Spleen (tissue), 11 donors: Measurements from ENCODE around the gene MED12. TPM values are rescaled to one million over a fixed set of nuclear protein-coding genes. Genes with fewer than 3 reads are reported as not detected.

Experiments
- DNase-seq: peaks from one replicate; pipeline ENCODE4 v3.0.0-alpha.2; 2020
- H3K27ac ChIP-seq, 8 donors: fragments of 200-600 bp; sonication (generic) in 7 of 8; 1 replicate in 4 of 8; 2 replicates in 4 of 8; pipeline versions ENCODE4 v1.5.0 to v1.8.0; 2016 to 2021; ENCODE audit warnings: inconsistent platforms in 4 of 8, mild to moderate bottlenecking in 4 of 8, moderate library complexity in 1 of 8
- H3K27me3 ChIP-seq, 7 donors: fragments of 200-600 bp; sonication (generic) in 6 of 7; replicated peaks in 1 of 7; 1 replicate in 4 of 7; 2 replicates in 3 of 7; pipeline versions ENCODE4 v1.5.0 to v1.8.0; 2016 to 2021; ENCODE audit warnings: inconsistent platforms in 3 of 7, mild to moderate bottlenecking in 1 of 7
- H3K36me3 ChIP-seq, 6 donors: fragments of 200-600 bp; sonication (generic) in 5 of 6; 1 replicate in 4 of 6; 2 replicates in 2 of 6; pipeline versions ENCODE4 v1.5.0 to v1.8.0; 2016 to 2021; ENCODE audit warnings: inconsistent platforms in 2 of 6
- H3K4me1 ChIP-seq, 6 donors: fragments of 200-600 bp; sonication (generic) in 5 of 6; 1 replicate in 3 of 6; 2 replicates in 3 of 6; pipeline versions ENCODE4 v1.5.0 to v1.8.0; 2016 to 2021; ENCODE audit warnings: inconsistent platforms in 3 of 6
- H3K4me3 ChIP-seq, 8 donors: fragments of 200-600 bp; sonication (generic) in 7 of 8; 1 replicate in 4 of 8; 2 replicates in 4 of 8; pipeline versions ENCODE4 v1.5.0 to v1.8.0; 2016 to 2021; ENCODE audit warnings: inconsistent platforms in 4 of 8, mild to moderate bottlenecking in 4 of 8, moderate library complexity in 2 of 8
- H3K9me3 ChIP-seq, 8 donors: fragments of 200-600 bp; sonication (generic) in 7 of 8; 1 replicate in 4 of 8; 2 replicates in 4 of 8; pipeline versions ENCODE4 v1.5.0 to v1.8.0; 2016 to 2021; ENCODE audit warnings: inconsistent platforms in 4 of 8
- POLR2A ChIP-seq, 3 donors: fragments of 450-650 bp; IDR thresholded peaks; one replicate each; pipeline ENCODE4 v1.5.1; 2017; ENCODE audit warnings: antibody characterized with exemption in 3 of 3, mild to moderate bottlenecking in 1 of 3
- POLR2AphosphoS5 ChIP-seq, 3 donors: sonication (generic); formaldehyde crosslinking; IDR thresholded peaks; one replicate each; pipeline ENCODE4 v1.5.1; 2017; ENCODE audit warnings: antibody characterized with exemption in 3 of 3
- WGBS, 5 donors: extraction: QIAGEN DNeasy Blood & Tissue Kit in 3 of 5; methylation state at CpG; one replicate each; pipeline versions ENCODE4 v1.1.5 to v1.1.7; 2013 to 2018; 5-methylcytosine and 5-hydroxymethylcytosine counted together
- intact Hi-C: fragments of 100-400 bp; cut with DNase I; formaldehyde crosslinking; loops from one replicate; pipeline ENCODE4 v1.15.0; 2023; ENCODE audit warnings: low total_unique reads
- polyA plus RNA-seq, 3 donors: library from polyadenylated mRNA; stranded (reverse); fragments of 200-250 nt; gene quantifications; one replicate each; pipeline ENCODE4 v1.2.1, GENCODE V29; 2013
- total RNA-seq, 7 donors: library from RNA; depleted of rRNA in 3 of 7; stranded (reverse); fragments of >200 nt in 3 of 7; fragmentation: NEBNext Ultra II Directional in 4 of 7; extraction: Animal tissue kit (Norgen Biotek cat#: 25700) in 4 of 7; gene quantifications; one replicate each; pipeline versions ENCODE4 v1.1.0 to v1.2.1, GENCODE V29; 2016 to 2021
- TF ChIP-seq, protein P1 (sequence below), 11 experiments: fragments of 200-600 bp in 7 of 11; fragments of 450-650 bp in 4 of 11; sonication (generic) in 4 of 11; IDR thresholded peaks in 8 of 11; conservative IDR thresholded peaks in 3 of 11; 1 replicate in 7 of 11; 2 replicates in 4 of 11; pipeline versions ENCODE4 v1.4.0 to v1.8.0; 2016 to 2021; ENCODE audit warnings: antibody characterized with exemption in 11 of 11, inconsistent platforms in 4 of 11, mild to moderate bottlenecking in 1 of 11
- donor health status: healthy with polysubstance abuse.
- donor health status: DM: no; HTN: no; CAD: no; lungs with moderate emphysema.
- donor health status: DM: no; HTN: no; CAD: no.
- donor health status: Bipolar disorder and iron deficiency.
- donor health status: healthy.
- donor health status: DM: no; HTN: no; CAD: no.
- donor health status: DM: yes; HTN: yes; CAD: no.

The MED12 gene
- total and polyA plus RNA-seq, 10 donors = 5.2 to 151 (median 96.9) TPM

- Histone ChIP-seq H3K27ac (no peak overlapping the region), H3K27me3 (no peaks in the 10 kb centered on the region), H3K4me1 (no peaks in the 10 kb centered on the region), H3K36me3 (peaks cover 0 to 18% (median 0%) of the 10 kb centered on the region in 6 donors), H3K9me3 (no peaks in the 10 kb centered on the region), H3K4me3 (no peak overlapping the region)
- TF ChIP-seq POLR2A (IDR thresholded peaks at IDR 0.05) (no peak), POLR2AphosphoS5 (IDR thresholded peaks at IDR 0.05) (no peak)
- TF ChIP-seq, protein P1, sequence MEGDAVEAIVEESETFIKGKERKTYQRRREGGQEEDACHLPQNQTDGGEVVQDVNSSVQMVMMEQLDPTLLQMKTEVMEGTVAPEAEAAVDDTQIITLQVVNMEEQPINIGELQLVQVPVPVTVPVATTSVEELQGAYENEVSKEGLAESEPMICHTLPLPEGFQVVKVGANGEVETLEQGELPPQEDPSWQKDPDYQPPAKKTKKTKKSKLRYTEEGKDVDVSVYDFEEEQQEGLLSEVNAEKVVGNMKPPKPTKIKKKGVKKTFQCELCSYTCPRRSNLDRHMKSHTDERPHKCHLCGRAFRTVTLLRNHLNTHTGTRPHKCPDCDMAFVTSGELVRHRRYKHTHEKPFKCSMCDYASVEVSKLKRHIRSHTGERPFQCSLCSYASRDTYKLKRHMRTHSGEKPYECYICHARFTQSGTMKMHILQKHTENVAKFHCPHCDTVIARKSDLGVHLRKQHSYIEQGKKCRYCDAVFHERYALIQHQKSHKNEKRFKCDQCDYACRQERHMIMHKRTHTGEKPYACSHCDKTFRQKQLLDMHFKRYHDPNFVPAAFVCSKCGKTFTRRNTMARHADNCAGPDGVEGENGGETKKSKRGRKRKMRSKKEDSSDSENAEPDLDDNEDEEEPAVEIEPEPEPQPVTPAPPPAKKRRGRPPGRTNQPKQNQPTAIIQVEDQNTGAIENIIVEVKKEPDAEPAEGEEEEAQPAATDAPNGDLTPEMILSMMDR (IDR thresholded peaks at IDR 0.05 in 8 of 11, conservative IDR thresholded peaks at IDR 0.05 in 3 of 11) = no peak
- WGBS, 5 donors = 87 to 100% (median 91%) methylated on average over 3 to 12 of the region's 12 CpGs
- DNase-seq = no peak
- intact Hi-C loops = no loop called here
Measured at GRCh38 chrX:71164071-71164470, 45.7 kb downstream of the MED12 start.

GRCh38 chrX:71166461-71166860, 48.1 kb downstream of the MED12 start:
- intact Hi-C loops = no loop called here
- Histone ChIP-seq H3K27ac (no peak overlapping the region), H3K36me3 (peaks cover 0 to 18% (median 0%) of the 10 kb centered on the region in 6 donors), H3K4me1 (peaks cover 0 to 6% (median 0%) of the 10 kb centered on the region in 6 donors), H3K9me3 (no peaks in the 10 kb centered on the region), H3K4me3 (no peak overlapping the region), H3K27me3 (no peaks in the 10 kb centered on the region)
- 45 to 66% (median 55%) methylated on average over 5 to 6 of the region's 6 CpGs for WGBS, 5 donors
- no peak for DNase-seq
- TF ChIP-seq POLR2A (IDR thresholded peaks at IDR 0.05) (no peak), POLR2AphosphoS5 (IDR thresholded peaks at IDR 0.05) (no peak)
- TF ChIP-seq, protein P1 (IDR thresholded peaks at IDR 0.05 in 8 of 11, conservative IDR thresholded peaks at IDR 0.05 in 3 of 11) = no peak

DNA sequence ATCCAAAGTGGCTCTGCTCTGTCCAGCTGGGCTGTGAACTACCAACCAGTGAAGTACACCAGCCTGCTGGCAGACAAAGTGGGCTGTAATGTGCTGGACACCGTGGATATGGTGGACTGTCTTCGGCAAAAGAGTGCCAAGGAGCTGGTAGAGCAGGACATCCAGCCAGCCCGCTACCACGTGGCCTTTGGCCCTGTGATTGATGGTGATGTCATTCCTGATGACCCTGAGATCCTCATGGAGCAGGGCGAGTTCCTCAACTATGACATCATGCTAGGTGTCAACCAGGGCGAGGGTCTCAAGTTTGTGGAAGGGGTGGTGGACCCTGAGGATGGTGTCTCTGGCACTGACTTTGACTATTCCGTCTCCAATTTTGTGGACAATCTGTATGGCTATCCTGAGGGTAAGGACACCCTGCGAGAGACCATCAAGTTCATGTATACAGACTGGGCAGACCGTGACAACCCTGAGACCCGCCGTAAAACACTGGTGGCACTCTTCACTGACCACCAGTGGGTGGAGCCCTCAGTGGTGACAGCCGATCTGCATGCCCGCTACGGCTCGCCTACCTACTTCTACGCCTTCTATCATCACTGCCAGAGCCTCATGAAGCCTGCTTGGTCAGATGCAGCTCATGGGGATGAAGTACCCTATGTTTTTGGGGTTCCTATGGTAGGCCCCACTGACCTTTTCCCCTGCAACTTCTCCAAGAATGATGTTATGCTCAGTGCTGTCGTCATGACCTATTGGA, 48.8 kb downstream of the MED12 start:
- Histone ChIP-seq H3K27me3 (no peaks in the 10 kb centered on the region), H3K27ac (no peak overlapping the region), H3K9me3 (no peaks in the 10 kb centered on the region), H3K4me1 (peaks cover 0 to 7% (median 0%) of the 10 kb centered on the region in 6 donors), H3K36me3 (peaks cover 0 to 18% (median 0%) of the 10 kb centered on the region in 6 donors), H3K4me3 (no peak overlapping the region)
- peak; percentile 51 for DNase-seq
- WGBS, 5 donors = 83 to 97% (median 92%) methylated on average over 7 to 17 of the region's 17 CpGs
- intact Hi-C loops = no loop called here
- TF ChIP-seq, protein P1 (IDR thresholded peaks at IDR 0.05 in 8 of 11, conservative IDR thresholded peaks at IDR 0.05 in 3 of 11) = no peak
- TF ChIP-seq POLR2AphosphoS5 (IDR thresholded peaks at IDR 0.05) (no peak), POLR2A (IDR thresholded peaks at IDR 0.05) (no peak)

- peaks cover 0 to 7% (median 0%) of the 10 kb centered on the region in 6 donors for H3K4me1 ChIP-seq
- 92 to 100% (median 99%) methylated on average over 1 to 8 of the region's 8 CpGs for WGBS, 5 donors
- TF ChIP-seq POLR2AphosphoS5 (IDR thresholded peaks at IDR 0.05) = no peak
- TF ChIP-seq, protein P1 (IDR thresholded peaks at IDR 0.05 in 8 of 11, conservative IDR thresholded peaks at IDR 0.05 in 3 of 11) = no peak
- no peak for TF ChIP-seq POLR2A (IDR thresholded peaks at IDR 0.05)
Measured at GRCh38 chrX:71168134-71168533, 49.7 kb downstream of the MED12 start.

More at GRCh38 chrX:71168134-71168533, 49.7 kb downstream of the MED12 start:
- peaks cover 0 to 12% (median 0%) of the 10 kb centered on the region in 6 donors for H3K36me3 ChIP-seq
- H3K27me3 ChIP-seq = no peaks in the 10 kb centered on the region
- intact Hi-C loops = no loop called here
- H3K27ac ChIP-seq = no peak overlapping the region
- H3K9me3 ChIP-seq = no peaks in the 10 kb centered on the region
- H3K4me3 ChIP-seq = no peak overlapping the region
- no peak for DNase-seq
